ENCODE results near the gene ERCC1.

DNA sequence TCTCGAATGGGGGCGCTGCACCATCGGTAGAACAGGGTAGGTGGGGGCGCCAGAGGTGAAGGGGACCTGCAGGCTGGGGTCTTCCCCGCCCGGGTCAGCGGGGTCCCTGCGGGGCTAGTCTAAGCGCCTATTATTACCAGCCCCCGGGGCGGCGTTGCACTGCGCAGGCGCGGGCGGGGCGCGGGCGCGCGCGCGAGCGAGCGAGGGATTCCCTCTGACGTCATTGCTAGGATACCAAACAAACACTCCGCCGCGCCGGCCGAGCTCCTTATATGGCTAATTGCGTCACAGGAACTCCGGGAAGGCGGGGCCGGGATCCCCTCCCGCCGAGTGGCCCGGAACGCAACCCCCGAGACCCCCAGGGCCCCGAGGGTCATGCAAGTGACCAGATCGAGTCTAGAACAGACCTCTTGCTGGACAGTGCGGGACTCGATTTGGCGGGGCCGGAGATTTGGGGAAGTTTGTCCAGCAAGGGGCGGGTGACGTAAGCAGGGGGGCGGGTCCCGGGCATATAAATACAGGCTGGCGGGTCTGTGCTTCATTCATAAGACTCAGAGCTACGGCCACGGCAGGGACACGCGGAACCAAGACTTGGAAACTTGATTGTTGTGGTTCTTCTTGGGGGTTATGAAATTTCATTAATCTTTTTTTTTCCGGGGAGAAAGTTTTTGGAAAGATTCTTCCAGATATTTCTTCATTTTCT, 43.9 kb upstream of the ERCC1 start, which contains the start of gene FOSB:
- TF ChIP-seq TEAD4 (CRISPR knock-in tag; IDR thresholded peaks at IDR 0.05) (no peak), GRHL2 (CRISPR knock-in tag; IDR thresholded peaks at IDR 0.05; ENCODE audit: insufficient replicate concordance, severe bottlenecking) (no peak)
- TF ChIP-seq, protein P1, sequence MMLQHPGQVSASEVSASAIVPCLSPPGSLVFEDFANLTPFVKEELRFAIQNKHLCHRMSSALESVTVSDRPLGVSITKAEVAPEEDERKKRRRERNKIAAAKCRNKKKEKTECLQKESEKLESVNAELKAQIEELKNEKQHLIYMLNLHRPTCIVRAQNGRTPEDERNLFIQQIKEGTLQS (CRISPR knock-in tag; conservative IDR thresholded peaks at IDR 0.05), result no peak
- TF ChIP-seq, protein P2, sequence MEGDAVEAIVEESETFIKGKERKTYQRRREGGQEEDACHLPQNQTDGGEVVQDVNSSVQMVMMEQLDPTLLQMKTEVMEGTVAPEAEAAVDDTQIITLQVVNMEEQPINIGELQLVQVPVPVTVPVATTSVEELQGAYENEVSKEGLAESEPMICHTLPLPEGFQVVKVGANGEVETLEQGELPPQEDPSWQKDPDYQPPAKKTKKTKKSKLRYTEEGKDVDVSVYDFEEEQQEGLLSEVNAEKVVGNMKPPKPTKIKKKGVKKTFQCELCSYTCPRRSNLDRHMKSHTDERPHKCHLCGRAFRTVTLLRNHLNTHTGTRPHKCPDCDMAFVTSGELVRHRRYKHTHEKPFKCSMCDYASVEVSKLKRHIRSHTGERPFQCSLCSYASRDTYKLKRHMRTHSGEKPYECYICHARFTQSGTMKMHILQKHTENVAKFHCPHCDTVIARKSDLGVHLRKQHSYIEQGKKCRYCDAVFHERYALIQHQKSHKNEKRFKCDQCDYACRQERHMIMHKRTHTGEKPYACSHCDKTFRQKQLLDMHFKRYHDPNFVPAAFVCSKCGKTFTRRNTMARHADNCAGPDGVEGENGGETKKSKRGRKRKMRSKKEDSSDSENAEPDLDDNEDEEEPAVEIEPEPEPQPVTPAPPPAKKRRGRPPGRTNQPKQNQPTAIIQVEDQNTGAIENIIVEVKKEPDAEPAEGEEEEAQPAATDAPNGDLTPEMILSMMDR (IDR thresholded peaks at IDR 0.05), result no peak

All from WTC11 (cell line).